ENCODE results near the gene KCNIP4. TPM values are rescaled to one million over a fixed set of nuclear protein-coding genes. Genes with fewer than 3 reads are reported as not detected.

KCNIP4 gene
- total and polyA plus RNA-seq, 2 experiments from 2014 or later, result 0.14 to 0.63 TPM

DNA sequence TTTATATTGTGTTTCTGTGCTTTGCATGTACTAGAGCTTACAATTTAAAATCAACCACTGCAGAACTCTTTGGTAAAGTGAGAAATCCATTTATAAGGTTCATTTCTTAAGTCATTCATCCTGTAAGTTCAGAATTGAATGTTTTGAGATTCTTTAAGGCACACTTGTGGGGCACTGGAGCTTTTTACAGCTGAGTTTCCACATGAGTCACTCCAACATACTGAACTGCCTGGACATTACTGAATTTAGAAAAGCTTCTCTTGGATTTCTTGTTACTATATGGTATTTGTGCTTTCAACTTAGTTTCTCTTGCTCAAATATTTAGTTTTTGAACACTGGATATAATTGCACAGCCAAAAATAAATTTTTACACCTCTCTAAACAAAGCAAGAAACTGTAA, 1022.0 kb downstream of the KCNIP4 start:
- no peak overlapping the region for H3K4me2 ChIP-seq
- H2AFZ ChIP-seq, result no peak overlapping the region
- no peak for ATAC-seq
- no peaks in the 10 kb centered on the region for H3K36me3 ChIP-seq (ENCODE audit: insufficient read depth)
- no peaks in the 10 kb centered on the region for H3K27me3 ChIP-seq (ENCODE audit: insufficient read depth)
- H3K9me2 ChIP-seq (ENCODE audit: insufficient read depth), result 0 out of 2 replicates have a peak, but pooled peaks cover 4% of the 10 kb centered on the region
- no peak overlapping the region for H3K4me3 Mint-ChIP-seq
- DNase-seq (ENCODE audit: low spot score), result no peak
- H4K20me1 ChIP-seq (replicated peaks; ENCODE audit: insufficient read depth), result no peaks in the 10 kb centered on the region
- no peaks in the 10 kb centered on the region for H3K9me3 Mint-ChIP-seq
- TF ChIP-seq, protein P1, sequence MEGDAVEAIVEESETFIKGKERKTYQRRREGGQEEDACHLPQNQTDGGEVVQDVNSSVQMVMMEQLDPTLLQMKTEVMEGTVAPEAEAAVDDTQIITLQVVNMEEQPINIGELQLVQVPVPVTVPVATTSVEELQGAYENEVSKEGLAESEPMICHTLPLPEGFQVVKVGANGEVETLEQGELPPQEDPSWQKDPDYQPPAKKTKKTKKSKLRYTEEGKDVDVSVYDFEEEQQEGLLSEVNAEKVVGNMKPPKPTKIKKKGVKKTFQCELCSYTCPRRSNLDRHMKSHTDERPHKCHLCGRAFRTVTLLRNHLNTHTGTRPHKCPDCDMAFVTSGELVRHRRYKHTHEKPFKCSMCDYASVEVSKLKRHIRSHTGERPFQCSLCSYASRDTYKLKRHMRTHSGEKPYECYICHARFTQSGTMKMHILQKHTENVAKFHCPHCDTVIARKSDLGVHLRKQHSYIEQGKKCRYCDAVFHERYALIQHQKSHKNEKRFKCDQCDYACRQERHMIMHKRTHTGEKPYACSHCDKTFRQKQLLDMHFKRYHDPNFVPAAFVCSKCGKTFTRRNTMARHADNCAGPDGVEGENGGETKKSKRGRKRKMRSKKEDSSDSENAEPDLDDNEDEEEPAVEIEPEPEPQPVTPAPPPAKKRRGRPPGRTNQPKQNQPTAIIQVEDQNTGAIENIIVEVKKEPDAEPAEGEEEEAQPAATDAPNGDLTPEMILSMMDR (conservative IDR thresholded peaks at IDR 0.05; ENCODE audit: low read depth in 2 of 2), result no peak
- TF ChIP-seq, protein P2, sequence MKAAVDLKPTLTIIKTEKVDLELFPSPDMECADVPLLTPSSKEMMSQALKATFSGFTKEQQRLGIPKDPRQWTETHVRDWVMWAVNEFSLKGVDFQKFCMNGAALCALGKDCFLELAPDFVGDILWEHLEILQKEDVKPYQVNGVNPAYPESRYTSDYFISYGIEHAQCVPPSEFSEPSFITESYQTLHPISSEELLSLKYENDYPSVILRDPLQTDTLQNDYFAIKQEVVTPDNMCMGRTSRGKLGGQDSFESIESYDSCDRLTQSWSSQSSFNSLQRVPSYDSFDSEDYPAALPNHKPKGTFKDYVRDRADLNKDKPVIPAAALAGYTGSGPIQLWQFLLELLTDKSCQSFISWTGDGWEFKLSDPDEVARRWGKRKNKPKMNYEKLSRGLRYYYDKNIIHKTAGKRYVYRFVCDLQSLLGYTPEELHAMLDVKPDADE (IDR thresholded peaks at IDR 0.05), result no peak
- no peak for TF ChIP-seq EZH2 (IDR thresholded peaks at IDR 0.05; ENCODE audit: low read depth, unreplicated experiment)
- TF ChIP-seq POLR2AphosphoS5 (IDR thresholded peaks at IDR 0.05; ENCODE audit: low read depth), result no peak
- TF ChIP-seq, protein P3, sequence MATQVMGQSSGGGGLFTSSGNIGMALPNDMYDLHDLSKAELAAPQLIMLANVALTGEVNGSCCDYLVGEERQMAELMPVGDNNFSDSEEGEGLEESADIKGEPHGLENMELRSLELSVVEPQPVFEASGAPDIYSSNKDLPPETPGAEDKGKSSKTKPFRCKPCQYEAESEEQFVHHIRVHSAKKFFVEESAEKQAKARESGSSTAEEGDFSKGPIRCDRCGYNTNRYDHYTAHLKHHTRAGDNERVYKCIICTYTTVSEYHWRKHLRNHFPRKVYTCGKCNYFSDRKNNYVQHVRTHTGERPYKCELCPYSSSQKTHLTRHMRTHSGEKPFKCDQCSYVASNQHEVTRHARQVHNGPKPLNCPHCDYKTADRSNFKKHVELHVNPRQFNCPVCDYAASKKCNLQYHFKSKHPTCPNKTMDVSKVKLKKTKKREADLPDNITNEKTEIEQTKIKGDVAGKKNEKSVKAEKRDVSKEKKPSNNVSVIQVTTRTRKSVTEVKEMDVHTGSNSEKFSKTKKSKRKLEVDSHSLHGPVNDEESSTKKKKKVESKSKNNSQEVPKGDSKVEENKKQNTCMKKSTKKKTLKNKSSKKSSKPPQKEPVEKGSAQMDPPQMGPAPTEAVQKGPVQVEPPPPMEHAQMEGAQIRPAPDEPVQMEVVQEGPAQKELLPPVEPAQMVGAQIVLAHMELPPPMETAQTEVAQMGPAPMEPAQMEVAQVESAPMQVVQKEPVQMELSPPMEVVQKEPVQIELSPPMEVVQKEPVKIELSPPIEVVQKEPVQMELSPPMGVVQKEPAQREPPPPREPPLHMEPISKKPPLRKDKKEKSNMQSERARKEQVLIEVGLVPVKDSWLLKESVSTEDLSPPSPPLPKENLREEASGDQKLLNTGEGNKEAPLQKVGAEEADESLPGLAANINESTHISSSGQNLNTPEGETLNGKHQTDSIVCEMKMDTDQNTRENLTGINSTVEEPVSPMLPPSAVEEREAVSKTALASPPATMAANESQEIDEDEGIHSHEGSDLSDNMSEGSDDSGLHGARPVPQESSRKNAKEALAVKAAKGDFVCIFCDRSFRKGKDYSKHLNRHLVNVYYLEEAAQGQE (IDR thresholded peaks at IDR 0.05; ENCODE audit: unreplicated experiment), result no peak
- TF ChIP-seq ZNF114 (CRISPR knock-in tag; IDR thresholded peaks at IDR 0.05), result no peak
- TF ChIP-seq ZNF462 (CRISPR knock-in tag; IDR thresholded peaks at IDR 0.05), result no peak
- no peak for TF ChIP-seq NANOG (IDR thresholded peaks at IDR 0.05; ENCODE audit: borderline replicate concordance)
- no peak overlapping the region for H3K27ac Mint-ChIP-seq
- peaks cover 14% of the 10 kb centered on the region for H3K4me1 Mint-ChIP-seq
- no peaks in the 10 kb centered on the region for H3K36me3 Mint-ChIP-seq (ENCODE audit: low read depth)
- H3K27me3 Mint-ChIP-seq (ENCODE audit: insufficient read depth, low read depth, poor library complexity), result peaks cover 2% of the 10 kb centered on the region
- peaks cover 8% of the 10 kb centered on the region; the same call in 1 of the 2 replicates for H3K4me1 ChIP-seq (ENCODE audit: insufficient read depth)
- H3K27ac ChIP-seq (ENCODE audit: low read depth), result no peak overlapping the region
- H3K79me2 ChIP-seq (replicated peaks; ENCODE audit: insufficient read depth), result no peaks in the 10 kb centered on the region
- no peak overlapping the region for H3K4me3 ChIP-seq
- no peaks in the 10 kb centered on the region for H3F3A ChIP-seq (replicated peaks; ENCODE audit: low read depth)
